PC-9 (cell line): ENCODE measurements around the gene GLIPR1L2. TPM values are rescaled to one million over a fixed set of nuclear protein-coding genes. Genes with fewer than 3 reads are reported as not detected.
"Not testable (repeated sequence)": the region's sequence is repeated elsewhere in the genome, so short reads cannot be mapped to it uniquely, and the experiment has no call there.

Source experiments
- BruUV-seq: library from RNA; stranded (reverse); fragments of 400-500 nt; replicated peaks from 2 replicates; lab custom pipeline; 2021; lab: Mats Ljungman, UMichigan
- CTCF ChIA-PET: fragments of 300-600 bp; sonication (Branson Sonifier 250); formaldehyde crosslinking; loops from one replicate; lab custom pipeline; 2022; ENCODE audit warnings: antibody characterized with exemption; lab: Charles Lee
- POLR2A ChIA-PET: fragments of 300-600 bp; sonication (Branson Sonifier 250); formaldehyde crosslinking; loops from one replicate; lab custom pipeline; 2022; ENCODE audit warnings: antibody characterized with exemption; ENCODE audit not compliant: unreplicated experiment; lab: Charles Lee
- DNase-seq, 2 experiments: peaks; one replicate each; pipeline versions ENCODE4 v3.0.0 to v3.0.0-alpha.2; 2015 to 2022; ENCODE audit warnings: mixed read lengths in 1 of 2
- H2AFZ ChIP-seq: fragments of 200-600 bp; sonication (generic); 2 replicates; pipeline ENCODE4 v1.8.1; 2017; ENCODE audit warnings: antibody characterized with exemption
- H3F3A ChIP-seq: fragments of 200-600 bp; sonication (generic); 2 replicates; pipeline ENCODE4 v1.8.1; 2017; ENCODE audit warnings: antibody characterized with exemption, mild to moderate bottlenecking, low read depth; ENCODE audit not compliant: insufficient read depth
- H3K27ac ChIP-seq: fragments of 200-600 bp; sonication (generic); 2 replicates; pipeline ENCODE4 v1.6.1; 2016; ENCODE audit warnings: mixed run types
- H3K27me3 ChIP-seq: fragments of 200-600 bp; sonication (generic); 2 replicates; pipeline ENCODE4 v1.6.1; 2016; ENCODE audit warnings: low read depth, mixed run types; ENCODE audit not compliant: insufficient read depth
- H3K36me3 ChIP-seq: fragments of 200-600 bp; sonication (generic); 2 replicates; pipeline ENCODE4 v1.6.1; 2016; ENCODE audit warnings: low read depth, mixed run types
- H3K4me1 ChIP-seq: fragments of 200-600 bp; sonication (generic); replicated peaks from 2 replicates; pipeline ENCODE4 v1.6.1; 2016; ENCODE audit warnings: mixed run types; ENCODE audit not compliant: insufficient read depth
- H3K4me2 ChIP-seq: fragments of 200-600 bp; sonication (generic); 2 replicates; pipeline ENCODE4 v1.6.1; 2017; ENCODE audit warnings: mixed run types
- H3K4me3 ChIP-seq: fragments of 200-600 bp; sonication (generic); 2 replicates; pipeline ENCODE4 v1.6.1; 2016; ENCODE audit warnings: mixed run types
- H3K79me2 ChIP-seq: fragments of 200-600 bp; sonication (generic); 2 replicates; pipeline ENCODE4 v1.6.1; 2017; ENCODE audit warnings: low read depth, mixed run types
- H3K9me2 ChIP-seq: fragments of 200-600 bp; sonication (generic); 2 replicates; pipeline ENCODE4 v1.8.1; 2017; ENCODE audit warnings: mild to moderate bottlenecking; ENCODE audit not compliant: insufficient read depth
- H3K9me3 ChIP-seq: fragments of 200-600 bp; sonication (generic); 2 replicates; pipeline ENCODE4 v1.8.1; 2016; ENCODE audit warnings: low read depth; ENCODE audit not compliant: insufficient read depth
- H4K20me1 ChIP-seq: fragments of 200-600 bp; sonication (generic); 2 replicates; pipeline ENCODE4 v1.8.1; 2017; ENCODE audit not compliant: insufficient read depth
- EZH2 ChIP-seq: fragments of 200-600 bp; sonication (generic); IDR thresholded peaks from 2 replicates; pipeline ENCODE4 v1.8.0; 2017; ENCODE audit warnings: antibody characterized with exemption, low read depth
- intact Hi-C: fragments of 100-400 bp; cut with micrococcal nuclease; formaldehyde crosslinking; loops from one replicate; pipeline ENCODE4 v1.10.0; 2022; ENCODE audit not compliant: unreplicated experiment
- total RNA-seq: library from RNA; stranded (reverse); gene quantifications from 2 replicates; pipeline ENCODE4 v1.2.3, GENCODE V29; 2021
- TF ChIP-seq, protein P1 (sequence below): fragments of 200-600 bp; sonication (generic); conservative IDR thresholded peaks from 2 replicates; pipeline ENCODE4 v1.6.1; 2017; ENCODE audit warnings: mixed run types, antibody characterized with exemption, mild to moderate bottlenecking, moderate library complexity

Gene GLIPR1L2
- total RNA-seq, 1 experiment from 2014 or later: not detected

DNA sequence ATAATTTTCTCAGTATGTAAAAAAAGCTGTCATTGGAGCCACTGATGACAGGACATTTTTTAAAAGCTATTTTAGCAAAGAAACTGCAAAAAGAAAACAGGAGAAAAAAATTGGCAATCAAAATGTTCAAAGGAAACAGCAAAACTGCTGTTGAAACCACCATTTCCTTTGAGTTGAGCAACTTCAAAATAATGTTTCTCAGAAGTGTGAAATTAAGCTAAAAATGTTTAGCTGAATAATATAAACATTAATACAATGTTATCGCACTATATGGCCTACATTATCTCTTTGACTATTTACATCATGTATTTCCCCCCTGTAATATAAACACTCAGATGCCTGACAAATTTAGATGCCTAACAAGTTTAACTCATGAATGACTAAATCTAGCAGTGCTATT, 66.3 kb downstream of the GLIPR1L2 start:
- H3K27ac ChIP-seq: no peak overlapping the region
- no peaks in the 10 kb centered on the region for H3K4me1 ChIP-seq
- intact Hi-C loops: no loop called here
- 0 out of 2 replicates have a peak, but pooled peaks cover 3% of the 10 kb centered on the region for H3F3A ChIP-seq
- TF ChIP-seq EZH2: no peak
- TF ChIP-seq, protein P1, sequence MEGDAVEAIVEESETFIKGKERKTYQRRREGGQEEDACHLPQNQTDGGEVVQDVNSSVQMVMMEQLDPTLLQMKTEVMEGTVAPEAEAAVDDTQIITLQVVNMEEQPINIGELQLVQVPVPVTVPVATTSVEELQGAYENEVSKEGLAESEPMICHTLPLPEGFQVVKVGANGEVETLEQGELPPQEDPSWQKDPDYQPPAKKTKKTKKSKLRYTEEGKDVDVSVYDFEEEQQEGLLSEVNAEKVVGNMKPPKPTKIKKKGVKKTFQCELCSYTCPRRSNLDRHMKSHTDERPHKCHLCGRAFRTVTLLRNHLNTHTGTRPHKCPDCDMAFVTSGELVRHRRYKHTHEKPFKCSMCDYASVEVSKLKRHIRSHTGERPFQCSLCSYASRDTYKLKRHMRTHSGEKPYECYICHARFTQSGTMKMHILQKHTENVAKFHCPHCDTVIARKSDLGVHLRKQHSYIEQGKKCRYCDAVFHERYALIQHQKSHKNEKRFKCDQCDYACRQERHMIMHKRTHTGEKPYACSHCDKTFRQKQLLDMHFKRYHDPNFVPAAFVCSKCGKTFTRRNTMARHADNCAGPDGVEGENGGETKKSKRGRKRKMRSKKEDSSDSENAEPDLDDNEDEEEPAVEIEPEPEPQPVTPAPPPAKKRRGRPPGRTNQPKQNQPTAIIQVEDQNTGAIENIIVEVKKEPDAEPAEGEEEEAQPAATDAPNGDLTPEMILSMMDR: no peak
- no peaks in the 10 kb centered on the region for H4K20me1 ChIP-seq
- H3K4me3 ChIP-seq: no peak overlapping the region
- no peak overlapping the region for H3K4me2 ChIP-seq
- H2AFZ ChIP-seq: no peak overlapping the region
- no peaks in the 10 kb centered on the region for H3K27me3 ChIP-seq
- H3K9me3 ChIP-seq: peaks cover 28% of the 10 kb centered on the region
- CTCF ChIA-PET: no interaction called here
- POLR2A ChIA-PET: no interaction called here
- H3K9me2 ChIP-seq: no peaks in the 10 kb centered on the region
- no peak for DNase-seq
- H3K36me3 ChIP-seq: no peaks in the 10 kb centered on the region
- H3K79me2 ChIP-seq: no peaks in the 10 kb centered on the region
- no TSS peak for BruUV-seq

DNA sequence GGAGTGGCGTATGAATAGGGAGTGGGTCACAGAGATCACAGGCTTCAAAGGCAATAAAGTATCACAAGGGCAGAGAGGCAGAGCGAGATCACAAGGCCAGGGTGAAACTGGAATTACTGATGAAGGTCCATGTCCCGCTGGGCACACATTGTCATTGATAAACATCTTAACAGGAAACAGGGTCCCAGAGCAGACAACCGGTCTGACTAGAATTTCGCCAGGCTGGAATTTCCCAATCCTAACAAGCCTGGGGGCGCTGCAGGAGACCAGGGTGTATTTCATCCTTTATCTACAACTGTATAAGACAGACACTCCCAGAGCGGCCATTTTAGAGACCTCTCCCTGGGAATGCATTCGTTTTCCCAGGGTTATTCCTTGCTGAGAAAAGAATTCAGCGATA, 67.0 kb downstream of the GLIPR1L2 start:
- H3K79me2 ChIP-seq, H3K4me1 ChIP-seq, H3K4me2 ChIP-seq, H2AFZ ChIP-seq, POLR2A ChIA-PET, H3K4me3 ChIP-seq, BruUV-seq, H3K27me3 ChIP-seq, H3K27ac ChIP-seq, CTCF ChIA-PET, intact Hi-C loops, H3K9me2 ChIP-seq, H3K36me3 ChIP-seq, H4K20me1 ChIP-seq, H3F3A ChIP-seq: not testable (repeated sequence)
- peak in 1 of 2 experiments; percentile 17 for DNase-seq
- peaks cover 28% of the 10 kb centered on the region for H3K9me3 ChIP-seq

DNA sequence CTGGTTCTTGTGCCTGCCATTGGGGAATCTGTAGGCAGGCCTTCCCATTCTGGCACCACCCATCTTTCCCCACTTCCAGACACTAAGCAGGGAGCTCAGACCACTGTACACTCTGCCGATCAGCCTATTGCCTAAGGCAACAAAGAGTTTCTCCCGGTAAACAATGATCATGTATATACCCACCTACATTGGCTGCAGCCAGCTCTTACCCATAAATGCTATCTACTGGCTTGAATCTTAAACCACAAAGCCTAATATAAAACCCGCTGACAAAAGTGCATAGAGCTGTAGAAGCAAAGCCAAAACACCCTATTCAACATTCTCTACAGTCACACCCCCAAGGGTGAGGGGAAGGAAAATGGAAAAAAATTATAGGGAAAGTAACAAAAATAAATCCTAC, 68.9 kb downstream of the GLIPR1L2 start:
- intact Hi-C loops: no loop called here
- ChIA-PET CTCF (no interaction called here), POLR2A (no interaction called here)
- Histone ChIP-seq H3K9me3 (peaks cover 28% of the 10 kb centered on the region), H3K4me1 (no peaks in the 10 kb centered on the region), H3K36me3 (no peaks in the 10 kb centered on the region), H3K27me3 (no peaks in the 10 kb centered on the region), H3K9me2 (no peaks in the 10 kb centered on the region), H3F3A (0 out of 2 replicates have a peak, but pooled peaks cover 3% of the 10 kb centered on the region), H3K27ac (no peak overlapping the region), H2AFZ (no peak overlapping the region), H3K79me2 (no peaks in the 10 kb centered on the region), H4K20me1 (no peaks in the 10 kb centered on the region), H3K4me3 (no peak overlapping the region), H3K4me2 (no peak overlapping the region)
- TF ChIP-seq EZH2: no peak
- TF ChIP-seq, protein P1: no peak
- no TSS peak for BruUV-seq
- no peak for DNase-seq

DNA sequence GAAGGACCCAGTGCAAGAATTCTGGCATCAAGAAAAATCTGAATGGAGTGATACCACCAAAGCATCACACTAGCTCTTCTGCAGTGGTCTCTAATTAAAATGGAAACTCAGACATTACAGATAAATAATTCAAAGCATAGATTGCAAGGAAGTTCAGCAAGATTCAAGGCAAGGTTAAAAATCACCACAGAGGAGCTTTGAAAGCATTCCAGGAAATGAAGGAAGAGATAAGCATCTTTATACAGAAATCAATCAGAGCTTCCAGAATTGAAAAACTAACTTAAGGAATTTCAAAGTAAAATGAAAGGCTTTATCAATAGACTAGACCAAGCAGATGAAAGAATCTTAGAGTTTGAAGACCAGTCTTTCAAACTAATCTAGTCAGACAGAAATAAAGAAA, 69.3 kb downstream of the GLIPR1L2 start:
- Histone ChIP-seq H3K4me1 (no peaks in the 10 kb centered on the region), H3K4me2 (no peak overlapping the region), H3K9me2 (no peaks in the 10 kb centered on the region), H3K79me2 (no peaks in the 10 kb centered on the region), H3K9me3 (peaks cover 28% of the 10 kb centered on the region), H3K36me3 (no peaks in the 10 kb centered on the region), H2AFZ (no peak overlapping the region), H3F3A (0 out of 2 replicates have a peak, but pooled peaks cover 3% of the 10 kb centered on the region), H3K27me3 (no peaks in the 10 kb centered on the region), H3K27ac (no peak overlapping the region), H3K4me3 (no peak overlapping the region), H4K20me1 (no peaks in the 10 kb centered on the region)
- no TSS peak for BruUV-seq
- intact Hi-C loops: no loop called here
- CTCF ChIA-PET: no interaction called here
- POLR2A ChIA-PET: interaction anchor here (0.7 kb wide), 1 partner anchor 586 kb away, joined by 3 read pairs; no protein-coding TSS in a partner anchor
- TF ChIP-seq, protein P1: no peak
- no peak for TF ChIP-seq EZH2
- no peak for DNase-seq
